Ascending aorta (tissue), 2 donors: Measurements from ENCODE around the gene SBSN. TPM values are rescaled to one million over a fixed set of nuclear protein-coding genes. Genes with fewer than 3 reads are reported as not detected.

Experiments
- DNase-seq, 2 donors: peaks; one replicate each; pipeline ENCODE4 v3.0.0-alpha.2; 2019; ENCODE audit warnings: low spot score in 2 of 2
- H3K27ac ChIP-seq, 2 donors: fragments of 200-600 bp; sonication (generic); one replicate each; pipeline ENCODE4 v1.5.1; 2016 to 2017; ENCODE audit warnings: mild to moderate bottlenecking in 1 of 2
- H3K27me3 ChIP-seq: fragments of 200-600 bp; sonication (generic); one replicate; pipeline ENCODE4 v1.5.1; 2017
- H3K36me3 ChIP-seq, 2 donors: fragments of 200-600 bp; sonication (generic); one replicate each; pipeline ENCODE4 v1.5.1; 2016
- H3K4me1 ChIP-seq, 2 donors: fragments of 200-600 bp; sonication (generic); one replicate each; pipeline ENCODE4 v1.5.1; 2016 to 2017; ENCODE audit warnings: mild to moderate bottlenecking in 1 of 2
- H3K4me3 ChIP-seq, 2 donors: fragments of 200-600 bp; sonication (generic); one replicate each; pipeline ENCODE4 v1.5.1; 2016 to 2017; ENCODE audit warnings: mild to moderate bottlenecking in 1 of 2
- H3K9me3 ChIP-seq, 2 donors: fragments of 200-600 bp; sonication (generic); one replicate each; pipeline ENCODE4 v1.5.1; 2016
- intact Hi-C: fragments of 100-400 bp; cut with DNase I; formaldehyde crosslinking; loops from one replicate; pipeline ENCODE4 v1.15.1; 2023
- total RNA-seq: library from RNA; depleted of rRNA; stranded (reverse); fragments of >200 nt; gene quantifications from one replicate; pipeline ENCODE4 v1.1.0, GENCODE V29; 2016
- TF ChIP-seq, protein P1 (sequence below), 3 experiments: fragments of 200-600 bp in 2 of 3; fragments of 450-650 bp in 1 of 3; sonication (generic) in 2 of 3; IDR thresholded peaks; one replicate each; pipeline ENCODE4 v1.5.1; 2016 to 2019; ENCODE audit warnings: antibody characterized with exemption in 3 of 3, mild to moderate bottlenecking in 1 of 3, moderate library complexity in 1 of 3

SBSN gene
- total RNA-seq, 1 donor from 2014 or later, result not detected

DNA sequence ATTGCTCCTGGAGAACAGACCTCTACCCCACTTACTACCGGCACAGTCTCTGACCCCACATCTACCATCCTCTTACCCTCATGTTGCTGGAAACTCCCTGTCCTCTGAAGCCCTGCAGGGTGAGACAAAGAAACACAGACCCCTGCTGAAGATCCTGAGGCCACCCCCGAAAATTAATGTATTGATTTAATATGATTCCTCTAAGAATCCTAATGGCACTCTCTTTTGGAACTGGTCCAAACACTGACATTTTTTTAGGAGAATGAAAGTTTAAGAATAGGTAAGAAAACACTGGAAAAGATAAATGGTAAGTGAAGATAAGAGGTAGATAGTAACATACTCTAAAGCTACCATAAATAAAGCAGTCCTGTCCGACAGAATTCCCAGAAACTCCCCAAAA is 20.0 kb downstream of the SBSN start:
- no peaks in the 10 kb centered on the region for H3K36me3 ChIP-seq
- no peaks in the 10 kb centered on the region for H3K9me3 ChIP-seq
- TF ChIP-seq, protein P1, sequence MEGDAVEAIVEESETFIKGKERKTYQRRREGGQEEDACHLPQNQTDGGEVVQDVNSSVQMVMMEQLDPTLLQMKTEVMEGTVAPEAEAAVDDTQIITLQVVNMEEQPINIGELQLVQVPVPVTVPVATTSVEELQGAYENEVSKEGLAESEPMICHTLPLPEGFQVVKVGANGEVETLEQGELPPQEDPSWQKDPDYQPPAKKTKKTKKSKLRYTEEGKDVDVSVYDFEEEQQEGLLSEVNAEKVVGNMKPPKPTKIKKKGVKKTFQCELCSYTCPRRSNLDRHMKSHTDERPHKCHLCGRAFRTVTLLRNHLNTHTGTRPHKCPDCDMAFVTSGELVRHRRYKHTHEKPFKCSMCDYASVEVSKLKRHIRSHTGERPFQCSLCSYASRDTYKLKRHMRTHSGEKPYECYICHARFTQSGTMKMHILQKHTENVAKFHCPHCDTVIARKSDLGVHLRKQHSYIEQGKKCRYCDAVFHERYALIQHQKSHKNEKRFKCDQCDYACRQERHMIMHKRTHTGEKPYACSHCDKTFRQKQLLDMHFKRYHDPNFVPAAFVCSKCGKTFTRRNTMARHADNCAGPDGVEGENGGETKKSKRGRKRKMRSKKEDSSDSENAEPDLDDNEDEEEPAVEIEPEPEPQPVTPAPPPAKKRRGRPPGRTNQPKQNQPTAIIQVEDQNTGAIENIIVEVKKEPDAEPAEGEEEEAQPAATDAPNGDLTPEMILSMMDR (IDR thresholded peaks at IDR 0.05), result no peak
- no peaks in the 10 kb centered on the region for H3K27me3 ChIP-seq
- intact Hi-C loops, result loop anchor here (10.0 kb wide), 1 partner anchor 443 kb away; no protein-coding TSS in a partner anchor
- no peak for DNase-seq
- H3K4me3 ChIP-seq, result no peak overlapping the region
- no peak overlapping the region for H3K27ac ChIP-seq
- H3K4me1 ChIP-seq, result no peaks in the 10 kb centered on the region

DNA sequence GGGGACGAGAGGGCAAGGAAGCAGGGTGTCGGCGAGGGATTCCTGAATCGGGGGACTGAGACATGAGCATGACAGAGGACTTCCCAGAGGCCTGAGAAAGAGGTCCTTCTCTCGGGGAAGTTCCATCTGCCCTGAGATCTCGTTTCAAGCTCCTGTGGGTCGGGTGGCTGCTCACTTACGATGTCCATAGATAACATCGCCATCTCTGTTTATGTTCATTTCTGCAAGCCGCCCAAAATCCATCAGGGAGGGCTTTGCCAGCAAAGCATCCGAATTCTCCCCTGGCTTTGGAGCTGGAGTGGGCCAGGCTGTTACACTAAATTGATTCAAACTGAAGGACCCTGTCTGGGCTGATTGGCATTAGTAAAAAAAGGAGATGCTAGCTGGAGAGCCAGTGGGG is 20.6 kb downstream of the SBSN start:
- no peak for DNase-seq
- Histone ChIP-seq H3K27ac (no peak overlapping the region), H3K4me1 (no peaks in the 10 kb centered on the region), H3K9me3 (no peaks in the 10 kb centered on the region), H3K27me3 (no peaks in the 10 kb centered on the region), H3K36me3 (no peaks in the 10 kb centered on the region), H3K4me3 (no peak overlapping the region)
- intact Hi-C loops, result loop anchor here (10.0 kb wide), 1 partner anchor 443 kb away; no protein-coding TSS in a partner anchor
- TF ChIP-seq, protein P1 (IDR thresholded peaks at IDR 0.05), result no peak

DNA sequence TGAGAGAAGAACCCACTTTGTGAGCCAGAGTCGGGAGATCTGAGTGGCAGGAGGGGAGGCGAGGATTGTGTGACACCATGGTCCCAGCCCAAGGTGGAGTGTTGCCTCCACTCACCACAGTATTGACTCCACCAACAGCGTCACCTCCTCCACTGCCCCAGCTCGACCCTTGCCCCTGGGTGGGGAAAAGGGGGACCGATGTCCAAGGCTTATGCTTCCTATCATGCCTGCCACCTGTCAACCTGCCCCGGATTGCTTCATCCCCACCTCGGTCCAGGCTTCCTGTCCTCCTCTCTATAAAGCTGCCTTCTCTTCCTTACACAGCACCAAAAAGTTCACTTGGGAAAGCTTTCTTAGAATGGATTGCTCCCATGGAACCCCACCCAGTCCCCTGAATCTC is 22.1 kb downstream of the SBSN start:
- H3K9me3 ChIP-seq, result no peaks in the 10 kb centered on the region
- TF ChIP-seq, protein P1 (IDR thresholded peaks at IDR 0.05), result no peak
- no peak overlapping the region for H3K4me3 ChIP-seq
- no peak for DNase-seq
- H3K36me3 ChIP-seq, result no peaks in the 10 kb centered on the region
- intact Hi-C loops, result loop anchor here (10.0 kb wide), 1 partner anchor 441 kb away; no protein-coding TSS in a partner anchor
- no peaks in the 10 kb centered on the region for H3K4me1 ChIP-seq
- H3K27ac ChIP-seq, result no peak overlapping the region
- no peaks in the 10 kb centered on the region for H3K27me3 ChIP-seq

DNA sequence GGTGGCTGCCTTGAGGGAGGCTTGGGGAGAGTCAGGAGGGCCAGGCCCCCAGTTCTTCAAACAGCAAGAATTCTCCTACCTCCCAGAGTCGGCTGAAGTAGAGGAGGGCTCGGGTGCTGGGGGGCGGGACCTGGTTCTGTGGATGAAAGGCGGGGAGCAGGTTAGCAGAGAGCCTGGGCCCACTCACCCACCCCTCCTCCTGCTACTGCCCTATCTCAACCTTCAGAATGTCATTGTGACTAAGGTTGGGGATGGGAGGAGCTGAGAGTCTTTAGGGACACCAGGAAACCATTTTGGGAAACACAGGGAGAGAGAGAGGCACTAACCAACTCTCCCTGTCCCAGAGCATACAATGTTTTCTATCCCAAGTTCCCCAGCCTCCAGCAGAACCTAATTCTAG is 25.4 kb downstream of the SBSN start:
- no peaks in the 10 kb centered on the region for H3K27me3 ChIP-seq
- no peak for DNase-seq

DNA sequence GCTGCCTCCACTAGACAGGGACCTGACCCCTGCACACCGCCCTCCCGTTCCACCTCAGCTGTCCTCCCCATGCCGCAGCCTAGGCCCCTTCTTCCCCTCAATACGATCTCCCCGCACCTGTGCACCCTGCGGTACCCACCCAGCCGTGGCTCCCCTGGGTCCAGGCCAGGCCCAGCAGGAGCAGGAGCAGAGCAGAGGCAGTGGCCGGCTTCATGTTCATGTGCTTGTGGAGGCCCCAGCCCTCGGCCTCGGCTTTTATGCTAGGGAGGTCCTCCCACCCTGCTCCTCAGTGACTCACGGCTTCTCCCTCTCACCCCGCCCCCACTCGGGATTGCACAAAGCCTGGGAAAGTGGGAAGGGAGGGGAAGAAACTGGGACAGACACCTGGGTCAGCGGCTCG is 26.4 kb downstream of the SBSN start:
- H3K36me3 ChIP-seq, result peaks cover 0 to 3% of the 10 kb centered on the region in 2 donors
- H3K4me1 ChIP-seq, result no peaks in the 10 kb centered on the region
- intact Hi-C loops, result loop anchor here (10.0 kb wide), 1 partner anchor 437 kb away; no protein-coding TSS in a partner anchor
- no peak overlapping the region for H3K4me3 ChIP-seq
- H3K27me3 ChIP-seq, result no peaks in the 10 kb centered on the region
- no peaks in the 10 kb centered on the region for H3K9me3 ChIP-seq
- no peak overlapping the region for H3K27ac ChIP-seq
- DNase-seq, result no peak
- TF ChIP-seq, protein P1 (IDR thresholded peaks at IDR 0.05), result no peak

More for the DNA sequence above, 25.4 kb downstream of the SBSN start:
- Histone ChIP-seq H3K9me3 (no peaks in the 10 kb centered on the region), H3K4me1 (no peaks in the 10 kb centered on the region), H3K27ac (no peak overlapping the region), H3K36me3 (peaks cover 0 to 3% of the 10 kb centered on the region in 2 donors), H3K4me3 (no peak overlapping the region)
- TF ChIP-seq, protein P1 (IDR thresholded peaks at IDR 0.05), result no peak
- intact Hi-C loops, result loop anchor here (10.0 kb wide), 1 partner anchor 438 kb away; no protein-coding TSS in a partner anchor

DNA sequence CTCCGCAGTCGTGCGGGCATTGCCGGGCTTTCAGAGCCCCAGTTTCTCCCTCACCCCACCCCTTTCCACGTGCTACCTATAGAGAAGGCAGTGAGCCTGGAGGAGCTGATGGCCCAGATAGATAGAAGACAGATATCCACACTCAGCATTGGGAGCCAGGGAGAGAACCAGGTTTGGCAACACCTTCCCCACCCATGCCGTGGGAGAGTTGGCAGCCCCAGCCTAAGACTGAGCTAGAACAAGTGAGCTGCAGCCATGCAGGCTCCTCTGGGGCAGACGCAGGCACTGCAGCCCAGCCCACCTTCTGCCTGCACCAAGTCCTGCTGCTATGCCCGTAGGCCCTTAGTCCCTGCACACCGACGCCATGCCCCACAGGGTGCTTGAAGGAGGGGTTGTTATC is 27.5 kb downstream of the SBSN start:
- Histone ChIP-seq H3K4me1 (no peaks in the 10 kb centered on the region), H3K27me3 (no peaks in the 10 kb centered on the region), H3K36me3 (peaks cover 0 to 3% of the 10 kb centered on the region in 2 donors), H3K4me3 (no peak overlapping the region), H3K9me3 (no peaks in the 10 kb centered on the region), H3K27ac (no peak overlapping the region)
- intact Hi-C loops, result loop anchor here (10.0 kb wide), 1 partner anchor 436 kb away; no protein-coding TSS in a partner anchor
- TF ChIP-seq, protein P1 (IDR thresholded peaks at IDR 0.05), result no peak
- DNase-seq, result no peak
